HCT116 (cell line): ENCODE measurements around the gene RBKS. TPM values are rescaled to one million over a fixed set of nuclear protein-coding genes. Genes with fewer than 3 reads are reported as not detected.

Source experiments
- ATAC-seq: fragments of 200-7000 bp; cut with Tn5 transposase; 2 replicates; pipeline ENCODE4 v1.9.1; 2020; ENCODE audit warnings: mild to moderate bottlenecking, moderate library complexity
- BruUV-seq: library from RNA; stranded (reverse); fragments of 400-500 nt; replicated peaks from 2 replicates; lab custom pipeline; 2021; lab: Mats Ljungman, UMichigan
- CTCF ChIA-PET: fragments of 300-600 bp; sonication (Branson Sonifier 250); formaldehyde crosslinking; loops from one replicate; lab custom pipeline; 2021; ENCODE audit warnings: antibody characterized with exemption; lab: Charles Lee
- POLR2A ChIA-PET: fragments of 300-600, 350-600 bp; sonication (Branson Sonifier 250); formaldehyde crosslinking; loops from one replicate; lab custom pipeline; 2021; ENCODE audit warnings: antibody characterized with exemption; lab: Charles Lee
- RAD21 ChIA-PET, 2 experiments: fragments of 300-600 bp; sonication (Branson Sonifier 250); formaldehyde crosslinking; loops; one replicate each; lab custom pipeline; 2023; ENCODE audit warnings: low total read pairs in 2 of 2; ENCODE audit not compliant: uncharacterized antibody in 2 of 2, unreplicated experiment in 2 of 2, low non-redundant PET in 1 of 2; lab: Charles Lee
- DNase-seq: peaks from one replicate; pipeline ENCODE4 v3.0.0-alpha.2; 2010; ENCODE audit warnings: low read depth, low spot score
- H2AFZ ChIP-seq: fragments of 200-600 bp; shearing (Covaris generic), sonication (generic); 2 replicates; pipeline ENCODE4 v1.6.1; 2017; ENCODE audit warnings: low read depth, mixed run types, mixed read lengths, antibody characterized with exemption, low read length; ENCODE audit not compliant: poor library complexity, severe bottlenecking
- H3K27ac ChIP-seq: 2 replicates; pipeline ENCODE4 v1.5.1; 2012; ENCODE audit warnings: low read depth, low read length
- H3K27me3 ChIP-seq: fragments of 200-600 bp; sonication (generic); 2 replicates; pipeline ENCODE4 v1.6.1; 2016; ENCODE audit warnings: mixed run types, low read length, mixed read lengths; ENCODE audit not compliant: insufficient read depth
- H3K36me3 ChIP-seq, 2 experiments: fragments of 200-500 bp in 1 of 2; fragments of 200-600 bp in 1 of 2; sonication (Bioruptor generic) in 1 of 2; sonication (generic) in 1 of 2; 2 replicates each; pipeline versions ENCODE4 v1.5.1 to v1.6.1; 2014 to 2016; ENCODE audit warnings: low read length in 2 of 2, inconsistent platforms in 1 of 2, mixed read lengths in 1 of 2, mixed run types in 1 of 2; ENCODE audit not compliant: insufficient read depth in 2 of 2, control insufficient read depth in 1 of 2
- H3K4me1 ChIP-seq, 2 experiments: fragments of 200-600 bp in 1 of 2; sonication (generic) in 1 of 2; 2 replicates each; pipeline versions ENCODE4 v1.5.1 to v1.6.1; 2012 to 2017; ENCODE audit warnings: low read length in 2 of 2, inconsistent platforms in 1 of 2, mild to moderate bottlenecking in 1 of 2, mixed read lengths in 1 of 2, mixed run types in 1 of 2, moderate library complexity in 1 of 2; ENCODE audit not compliant: insufficient read depth in 2 of 2, control insufficient read depth in 1 of 2
- H3K4me2 ChIP-seq: fragments of 200-600 bp; sonication (generic); 2 replicates; pipeline ENCODE4 v1.6.1; 2017; ENCODE audit warnings: mixed run types, low read length, mixed read lengths
- H3K4me3 ChIP-seq, 2 experiments: fragments of 200-600 bp in 1 of 2; sonication (generic) in 1 of 2; replicated peaks in 1 of 2; 2 replicates each; pipeline ENCODE4 v1.5.1; 2011 to 2016; ENCODE audit warnings: low read length in 2 of 2, control low read depth in 1 of 2, low read depth in 1 of 2, mild to moderate bottlenecking in 1 of 2, mixed read lengths in 1 of 2, mixed run types in 1 of 2
- H3K79me2 ChIP-seq: fragments of 200-600 bp; sonication (generic); 2 replicates; pipeline ENCODE4 v1.6.1; 2017; ENCODE audit warnings: mild to moderate bottlenecking, mixed run types, low read length, moderate library complexity, mixed read lengths; ENCODE audit not compliant: insufficient read depth
- H3K9ac ChIP-seq: fragments of 200-600 bp; sonication (generic); 2 replicates; pipeline ENCODE4 v1.6.1; 2016; ENCODE audit warnings: low read length, mixed read lengths
- H3K9me2 ChIP-seq: fragments of 200-600 bp; sonication (generic), shearing (Covaris generic); 2 replicates; pipeline ENCODE4 v1.6.1; 2017; ENCODE audit warnings: mixed run types, mild to moderate bottlenecking, moderate library complexity; ENCODE audit not compliant: insufficient read depth
- H3K9me3 ChIP-seq, 2 experiments: fragments of 200-500 bp in 1 of 2; fragments of 200-600 bp in 1 of 2; sonication (Bioruptor generic) in 1 of 2; sonication (generic) in 1 of 2; 2 replicates each; pipeline ENCODE4 v1.6.1; 2014 to 2017; ENCODE audit warnings: low read length in 2 of 2, mixed read lengths in 2 of 2, inconsistent platforms in 1 of 2, low read depth in 1 of 2, mild to moderate bottlenecking in 1 of 2, mixed run types in 1 of 2, moderate library complexity in 1 of 2; ENCODE audit not compliant: control insufficient read depth in 1 of 2, insufficient read depth in 1 of 2
- H4K20me1 ChIP-seq: fragments of 200-600 bp; sonication (generic), shearing (Covaris generic); 2 replicates; pipeline ENCODE4 v1.6.1; 2017; ENCODE audit warnings: mixed run types, mild to moderate bottlenecking, moderate library complexity; ENCODE audit not compliant: insufficient read depth
- CEBPB ChIP-seq: IDR thresholded peaks from 2 replicates; pipeline ENCODE4 v1.6.1; 2012; ENCODE audit warnings: low read depth
- ELF1 ChIP-seq: IDR thresholded peaks from 2 replicates; pipeline ENCODE4 v1.6.1; 2012; ENCODE audit warnings: low read depth, borderline replicate concordance
- JUND ChIP-seq: IDR thresholded peaks from 2 replicates; pipeline ENCODE4 v1.6.1; 2012
- MAX ChIP-seq: IDR thresholded peaks from 2 replicates; pipeline ENCODE4 v1.6.1; 2012
- REST ChIP-seq: IDR thresholded peaks from 2 replicates; pipeline ENCODE4 v1.6.1; 2012; ENCODE audit warnings: low read depth
- SRF ChIP-seq: IDR thresholded peaks from 2 replicates; pipeline ENCODE4 v1.6.1; 2012; ENCODE audit warnings: low read depth
- TCF7L2 ChIP-seq: IDR thresholded peaks from 2 replicates; pipeline ENCODE4 v1.7.0; 2011; ENCODE audit warnings: borderline replicate concordance, inconsistent platforms; ENCODE audit not compliant: insufficient read depth, insufficient read length; ENCODE audit errors: extremely low read depth
- YY1 ChIP-seq: IDR thresholded peaks from 2 replicates; pipeline ENCODE4 v1.6.1; 2011; ENCODE audit warnings: low read length, low read depth, moderate library complexity, mild to moderate bottlenecking; ENCODE audit not compliant: insufficient replicate concordance; ENCODE audit errors: extremely low read depth
- ZBTB33 ChIP-seq: IDR thresholded peaks from 2 replicates; pipeline ENCODE4 v1.6.1; 2011; ENCODE audit warnings: mild to moderate bottlenecking, low read length, moderate library complexity; ENCODE audit not compliant: insufficient replicate concordance; ENCODE audit errors: extremely low read depth
- intact Hi-C: fragments of 100-400 bp; cut with micrococcal nuclease; formaldehyde crosslinking; loops from 2 replicates; pipeline ENCODE4 v1.10.0; 2022
- total RNA-seq: library from RNA; stranded (reverse); gene quantifications from one replicate; pipeline ENCODE4 v1.2.1, GENCODE V29; 2021; ENCODE audit not compliant: unreplicated experiment

RBKS gene
- total RNA-seq, 1 experiment from 2014 or later, result 2.4 TPM

- no peaks in the 10 kb centered on the region for H3K79me2 ChIP-seq
- no peaks in the 10 kb centered on the region for H4K20me1 ChIP-seq
- POLR2A ChIA-PET, result no interaction called here
- peak overlapping the region; percentile 54 for H3K4me2 ChIP-seq
- no peak overlapping the region for H3K9ac ChIP-seq
- DNase-seq, result no peak
- TF ChIP-seq ZBTB33 (no peak), TCF7L2 (no peak), CEBPB (no peak), MAX (no peak), YY1 (no peak), REST (no peak), SRF (no peak), ELF1 (no peak), JUND (no peak)
- TF ChIP-seq, all 23 proteins: peak for 0
- Histone ChIP-seq H3K4me3 (no peak overlapping the region), H3K27ac (no peak overlapping the region), H3K4me1 (peaks cover 12 to 18% of the 10 kb centered on the region in 2 experiments), H2AFZ (no peak overlapping the region), H3K27me3 (no peaks in the 10 kb centered on the region), H3K9me3 (no peaks in the 10 kb centered on the region), H3K36me3 (no peaks in the 10 kb centered on the region), H3K9me2 (no peaks in the 10 kb centered on the region; the same call in 1 of the 2 replicates)
- BruUV-seq, result TSS peak; percentile 27
- CTCF ChIA-PET, result no interaction called here
- intact Hi-C loops, result no loop called here
- no peak for ATAC-seq
- RAD21 ChIA-PET, result no interaction called here
These were observed 41.3 kb upstream of the RBKS start for GRCh38 chr2:27931361-27931950.
